Stimulated activated CD4-positive, alpha-beta T cell treated with anti-CD3 and anti-CD28 coated beads, Interleukin-1b, Interleukin-23, amount 100 ng/mL, for 24 hours (primary cell): Measurements from ENCODE around the gene TRO.

ENCODE experiments used
- DNase-seq, 4 experiments: peaks; one replicate each; pipeline ENCODE4 v3.0.0-alpha.2; 2020; ENCODE audit warnings: low read depth in 4 of 4, low spot score in 1 of 4

Gene TRO

DNA sequence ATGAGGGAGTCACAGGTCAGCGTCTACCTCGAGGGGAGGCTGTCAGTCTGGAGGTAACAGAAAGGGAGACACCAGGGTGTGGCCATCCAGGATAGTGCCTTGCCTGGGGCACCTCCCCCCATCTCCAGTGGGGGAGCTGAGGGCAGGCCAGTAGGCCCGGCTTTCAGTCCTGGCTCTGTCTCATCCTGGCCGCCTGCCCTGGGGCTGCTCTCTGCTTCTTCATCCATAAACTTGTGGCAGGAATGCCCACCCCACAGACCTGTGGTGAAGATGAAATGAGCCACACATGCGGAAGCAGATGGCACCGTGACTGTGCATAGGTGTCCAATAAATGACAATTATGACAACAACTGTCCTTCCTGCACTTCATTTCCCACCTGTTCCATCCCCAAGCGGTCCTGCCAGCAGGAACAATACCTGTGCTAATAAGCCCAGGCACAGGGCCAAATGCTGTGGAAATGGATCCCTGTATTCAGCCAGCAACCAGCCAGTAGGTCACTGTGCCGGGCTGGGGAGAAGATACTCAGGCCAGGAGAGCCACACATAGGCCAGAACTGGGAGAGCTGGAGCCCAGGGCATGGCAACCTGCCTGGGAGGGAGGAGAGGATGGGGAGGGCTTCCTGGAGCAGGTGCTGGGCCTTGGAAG is 30.2 kb downstream of the TRO start:
- no peak for DNase-seq

DNA sequence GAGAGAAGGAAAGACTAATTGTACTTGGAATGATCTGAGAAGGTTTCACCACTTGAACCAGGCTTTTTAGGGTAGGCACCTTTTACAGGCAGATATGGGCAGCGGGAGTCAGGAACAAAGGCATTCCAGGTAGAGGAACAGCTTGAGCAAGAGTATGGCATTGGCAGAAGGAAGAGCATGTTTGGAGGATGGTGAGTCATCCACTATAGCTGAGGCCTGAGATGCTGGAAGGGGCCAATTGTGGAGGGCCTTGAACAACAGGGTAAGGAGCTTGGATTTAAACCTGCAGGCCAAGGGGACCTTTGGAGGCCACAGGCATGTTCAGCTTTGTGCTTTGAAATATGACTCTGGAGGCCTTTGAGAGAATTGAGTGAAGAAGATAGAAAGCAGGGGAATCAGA is 41.1 kb downstream of the TRO start:
- no peak for DNase-seq

DNA sequence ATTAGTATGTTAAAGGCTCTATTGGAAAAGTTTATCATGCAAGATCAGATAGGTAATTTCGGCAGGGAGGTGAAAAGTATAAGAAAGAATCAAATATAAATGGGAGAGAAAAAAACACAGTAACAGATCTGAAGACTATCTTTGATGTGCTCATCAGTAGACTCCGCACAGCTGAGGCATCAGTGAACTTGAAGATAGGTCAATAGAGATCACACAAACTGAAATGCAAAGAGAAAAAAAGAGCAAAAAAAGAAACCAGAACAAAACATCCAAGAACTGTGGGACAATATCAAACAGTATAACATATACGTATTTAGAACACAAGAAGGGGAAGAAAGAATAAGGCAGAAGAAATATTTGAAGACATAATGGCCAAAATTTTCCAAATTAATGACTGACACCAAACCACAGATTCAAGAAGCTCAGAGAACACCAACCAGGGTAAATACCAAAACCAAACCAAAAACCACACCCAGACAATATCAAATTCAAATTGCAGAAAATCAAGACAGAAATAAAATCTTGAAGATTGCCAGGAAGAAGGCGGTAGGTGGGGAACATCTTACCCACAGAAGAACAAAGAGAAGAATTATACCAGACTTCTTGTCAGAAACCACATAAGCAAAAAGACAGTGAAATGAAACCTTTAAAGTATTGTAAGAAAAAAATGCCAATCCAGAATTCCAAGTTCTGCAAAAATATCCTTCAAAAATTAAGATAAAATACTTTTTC is 44.3 kb downstream of the TRO start:
- DNase-seq = no peak

DNA sequence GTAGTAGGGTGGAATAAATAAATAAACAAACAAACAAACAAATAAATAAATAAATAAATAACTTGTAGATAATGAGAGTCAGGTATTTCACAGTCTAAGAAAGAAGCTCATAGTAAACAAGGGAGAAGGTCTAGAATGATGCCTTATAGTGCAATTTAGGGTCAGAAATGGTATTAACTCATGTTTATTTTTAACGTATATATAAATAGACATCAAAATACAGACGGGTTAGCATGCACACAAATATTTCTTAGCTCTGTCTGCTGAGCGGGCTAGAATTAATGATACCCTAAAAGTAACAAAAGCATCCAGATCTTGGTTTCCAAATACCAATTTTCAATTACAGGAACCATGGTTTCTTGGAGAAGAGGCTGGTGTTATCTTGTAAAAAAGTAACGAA is 56.8 kb downstream of the TRO start:
- no peak for DNase-seq

DNA sequence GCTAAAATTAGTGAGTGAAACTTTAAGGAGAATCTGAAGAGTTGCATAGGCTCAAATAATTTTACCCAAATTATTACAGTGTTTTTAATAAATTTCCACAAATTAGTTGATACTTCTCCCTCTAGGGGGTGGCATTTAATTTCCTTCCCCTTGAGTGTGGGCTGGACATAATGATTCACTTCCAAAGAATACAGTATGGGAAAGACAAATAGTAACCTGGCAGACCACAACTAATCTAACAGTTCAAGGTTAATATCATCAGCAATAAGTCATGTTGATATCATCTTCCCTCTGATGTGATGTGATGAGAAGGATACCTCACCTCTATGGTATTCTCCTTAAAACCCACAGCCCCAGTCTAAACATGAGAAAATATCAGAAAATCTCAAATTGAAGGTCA is 57.8 kb downstream of the TRO start:
- DNase-seq = no peak

DNA sequence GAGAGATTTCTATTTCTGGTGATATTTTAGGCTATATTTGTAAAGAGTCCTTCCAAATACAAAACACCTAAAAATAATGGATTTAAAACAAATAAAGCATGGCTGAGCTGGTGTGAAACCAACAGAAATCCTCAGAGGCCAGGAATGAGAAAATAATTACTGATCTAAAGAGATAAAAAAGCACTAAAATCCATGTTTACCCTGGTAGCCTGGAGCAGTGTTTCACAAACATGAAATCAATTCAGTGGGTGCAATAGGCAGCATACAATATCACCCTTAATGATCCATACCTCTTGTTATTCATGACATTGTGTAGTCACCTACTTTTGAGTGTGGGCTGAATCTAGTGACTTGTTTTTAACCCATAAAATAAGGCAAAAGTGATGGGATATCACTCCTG is 58.8 kb downstream of the TRO start:
- no peak for DNase-seq

DNA sequence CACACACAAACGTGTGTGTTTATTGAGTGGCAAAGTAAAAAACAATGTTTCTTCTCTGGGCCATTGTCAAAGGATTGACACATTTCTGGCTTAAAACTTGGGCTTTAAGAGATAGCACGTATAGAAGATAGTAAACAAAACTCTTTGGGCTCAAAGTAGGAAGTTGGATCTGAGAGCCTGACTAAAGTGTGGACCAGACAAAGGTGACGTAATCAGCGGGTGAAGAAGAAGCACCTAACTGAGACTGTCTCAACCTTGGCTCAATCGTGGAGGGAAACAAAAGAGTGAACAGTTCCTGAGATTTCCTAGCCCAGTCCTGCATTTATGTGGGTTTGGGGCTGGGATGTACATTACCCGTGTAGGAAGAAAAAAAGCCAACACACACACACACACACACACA is 59.7 kb downstream of the TRO start:
- no peak for DNase-seq
